GM21723 (cell line): ENCODE data around the gene DGKB.

Experiments
- ATAC-seq: cut with Tn5 transposase; IDR thresholded peaks from one replicate; pipeline ENCODE4 v1.9.1; 2021; ENCODE audit warnings: mild to moderate bottlenecking, moderate library complexity; ENCODE audit not compliant: unreplicated experiment

The DGKB gene

GRCh38 chr7:14600766-14601367 lies 301.7 kb downstream of the DGKB start:
- no peak for ATAC-seq

GRCh38 chr7:14598978-14599377 lies 303.6 kb downstream of the DGKB start:
- no peak for ATAC-seq

GRCh38 chr7:14596421-14596820 lies 306.1 kb downstream of the DGKB start:
- ATAC-seq = no peak

- no peak for ATAC-seq
These were observed 312.3 kb downstream of the DGKB start for GRCh38 chr7:14590206-14590605.

GRCh38 chr7:14585232-14585631 lies 317.3 kb downstream of the DGKB start:
- no peak for ATAC-seq

GRCh38 chr7:14583518-14583917 lies 319.0 kb downstream of the DGKB start:
- no peak for ATAC-seq

- no peak for ATAC-seq
These were observed 320.5 kb downstream of the DGKB start for GRCh38 chr7:14582010-14582409.

GRCh38 chr7:14579971-14580370 lies 322.6 kb downstream of the DGKB start:
- no peak for ATAC-seq

GRCh38 chr7:14576578-14576977 lies 326.0 kb downstream of the DGKB start:
- no peak for ATAC-seq

- no peak for ATAC-seq
These were observed 331.6 kb downstream of the DGKB start for GRCh38 chr7:14570750-14571607.

GRCh38 chr7:14552060-14552459 lies 350.5 kb downstream of the DGKB start:
- no peak for ATAC-seq

- no peak for ATAC-seq
These were observed 351.2 kb downstream of the DGKB start for GRCh38 chr7:14551310-14551709.

GRCh38 chr7:14542624-14543023 lies 359.9 kb downstream of the DGKB start:
- ATAC-seq = no peak

- no peak for ATAC-seq
These were observed 381.4 kb downstream of the DGKB start for GRCh38 chr7:14521183-14521582.

GRCh38 chr7:14510268-14510667 lies 392.3 kb downstream of the DGKB start:
- no peak for ATAC-seq

GRCh38 chr7:14507617-14508016 lies 394.9 kb downstream of the DGKB start:
- ATAC-seq = no peak

- ATAC-seq = no peak
These were observed 396.6 kb downstream of the DGKB start for GRCh38 chr7:14505906-14506305.

GRCh38 chr7:14504134-14504533 lies 398.4 kb downstream of the DGKB start:
- ATAC-seq = no peak

- ATAC-seq = no peak
These were observed 398.9 kb downstream of the DGKB start for GRCh38 chr7:14503623-14504022.

GRCh38 chr7:14501436-14501835 lies 401.1 kb downstream of the DGKB start:
- ATAC-seq = no peak

- no peak for ATAC-seq
These were observed 405.2 kb downstream of the DGKB start for GRCh38 chr7:14497390-14497789.

GRCh38 chr7:14495633-14496032 lies 406.9 kb downstream of the DGKB start:
- no peak for ATAC-seq
